Measurements from ENCODE around the gene CYP17A1.
"Not testable (repeated sequence)": the region's sequence is repeated elsewhere in the genome, so short reads cannot be mapped to it uniquely, and the experiment has no call there.

The CYP17A1 gene, protein sequence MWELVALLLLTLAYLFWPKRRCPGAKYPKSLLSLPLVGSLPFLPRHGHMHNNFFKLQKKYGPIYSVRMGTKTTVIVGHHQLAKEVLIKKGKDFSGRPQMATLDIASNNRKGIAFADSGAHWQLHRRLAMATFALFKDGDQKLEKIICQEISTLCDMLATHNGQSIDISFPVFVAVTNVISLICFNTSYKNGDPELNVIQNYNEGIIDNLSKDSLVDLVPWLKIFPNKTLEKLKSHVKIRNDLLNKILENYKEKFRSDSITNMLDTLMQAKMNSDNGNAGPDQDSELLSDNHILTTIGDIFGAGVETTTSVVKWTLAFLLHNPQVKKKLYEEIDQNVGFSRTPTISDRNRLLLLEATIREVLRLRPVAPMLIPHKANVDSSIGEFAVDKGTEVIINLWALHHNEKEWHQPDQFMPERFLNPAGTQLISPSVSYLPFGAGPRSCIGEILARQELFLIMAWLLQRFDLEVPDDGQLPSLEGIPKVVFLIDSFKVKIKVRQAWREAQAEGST

DNA sequence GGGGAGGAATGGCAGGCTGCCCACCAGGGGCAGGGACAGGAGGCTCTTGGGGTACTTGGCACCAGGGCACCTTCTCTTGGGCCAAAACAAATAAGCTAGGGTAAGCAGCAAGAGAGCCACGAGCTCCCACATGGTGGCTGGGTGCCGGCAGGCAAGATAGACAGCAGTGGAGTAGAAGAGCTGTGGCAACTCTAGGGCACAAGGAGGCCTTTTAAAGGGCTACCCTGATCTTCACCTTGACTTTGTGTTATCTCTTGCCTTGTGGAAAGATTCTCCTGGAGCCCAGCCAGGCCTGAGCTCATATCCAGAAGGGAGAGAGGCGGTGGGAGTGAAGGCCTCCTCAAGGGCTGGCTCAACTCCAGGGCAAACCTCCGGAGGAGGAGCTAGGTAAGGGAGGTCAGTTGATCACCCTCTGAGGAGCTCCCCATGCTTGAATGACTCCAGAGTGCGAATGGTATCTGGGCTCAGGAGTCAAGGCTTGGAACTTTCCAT is at the start of gene CYP17A1:
Gene CYP17A1, minus strand, starts transcription at position 184 of the 492 bp plus-strand sequence. Its CDS starts 52 bp downstream, at position 132.
- no peak for DNase-seq

DNA sequence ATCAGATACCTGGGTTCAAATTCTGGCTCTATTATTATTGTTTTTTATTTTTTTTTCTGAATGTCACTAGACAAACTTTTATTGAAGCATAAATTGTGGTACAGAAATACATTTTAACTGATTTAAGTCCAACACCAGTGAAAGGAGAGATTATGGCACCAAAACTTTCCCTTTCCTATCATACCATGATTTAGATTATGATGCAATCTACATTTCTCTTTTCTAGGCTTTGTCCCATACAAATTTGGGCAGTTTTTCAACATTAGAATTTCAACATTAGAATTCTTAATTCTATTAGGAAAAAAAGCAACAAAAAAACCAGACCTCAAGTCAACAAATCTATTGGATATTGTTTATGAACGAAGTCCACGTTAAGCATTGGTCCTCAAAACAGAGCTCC is 43.0 kb upstream of the CYP17A1 start:
- DNase-seq = no peak

GRCh38 chr10:102878629-102879028 is 41.4 kb upstream of the CYP17A1 start:
- no peak for DNase-seq

DNA sequence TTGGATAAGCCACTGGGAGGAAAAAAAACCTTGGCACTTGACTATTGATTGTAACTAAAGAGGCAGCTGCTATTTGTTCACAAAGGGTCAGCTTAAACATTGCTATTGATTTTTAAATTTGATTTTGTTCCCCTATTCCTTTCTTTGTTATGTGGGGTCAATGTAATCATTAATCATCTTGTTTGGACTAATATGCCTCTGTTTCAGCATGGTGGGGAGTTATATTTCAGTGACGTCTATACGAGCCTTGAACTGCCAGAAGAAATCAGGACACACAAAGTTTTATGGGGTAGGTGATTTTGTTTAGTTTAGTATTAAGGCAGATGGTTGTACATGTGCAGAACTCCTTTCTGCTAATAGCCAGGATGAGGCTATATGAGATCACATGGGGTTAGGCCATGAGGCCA is 39.5 kb upstream of the CYP17A1 start:
- DNase-seq = no peak

- no peak for DNase-seq
Observed at GRCh38 chr10:102872163-102872562, 35.0 kb upstream of the CYP17A1 start.

DNA sequence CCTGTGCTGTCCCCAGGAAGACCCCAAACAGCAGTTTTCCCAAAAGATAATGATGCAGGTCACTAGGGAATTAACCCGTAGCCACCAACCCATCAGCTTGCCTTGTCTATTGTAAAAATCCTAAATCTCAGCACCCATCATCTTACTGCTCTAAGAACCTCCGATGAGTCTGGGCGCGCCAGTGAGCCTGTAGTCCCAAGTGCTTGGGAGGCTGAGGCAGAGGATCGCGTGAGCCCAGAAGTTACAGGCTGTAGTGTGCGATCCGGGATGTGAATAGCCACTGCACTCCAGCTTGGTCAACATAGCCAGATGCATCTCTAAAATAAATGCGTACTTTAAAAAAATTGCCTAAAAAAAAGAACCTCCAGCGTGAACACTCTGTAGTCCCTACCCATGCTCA is 33.0 kb upstream of the CYP17A1 start:
- peak in 1 of 56 donors; percentile 0 for DNase-seq

GRCh38 chr10:102869258-102870198 is 32.3 kb upstream of the CYP17A1 start, which contains the start of gene AS3MT:
AS3MT (plus strand) TSS chr10:102869470; CDS start chr10:102869593, 123 bp downstream.
- peak in 20 of 56 donors; percentile 10 to 44 (median 26) for DNase-seq

- no peak for DNase-seq
Observed at GRCh38 chr10:102868911-102869257, 31.7 kb upstream of the CYP17A1 start.

DNA sequence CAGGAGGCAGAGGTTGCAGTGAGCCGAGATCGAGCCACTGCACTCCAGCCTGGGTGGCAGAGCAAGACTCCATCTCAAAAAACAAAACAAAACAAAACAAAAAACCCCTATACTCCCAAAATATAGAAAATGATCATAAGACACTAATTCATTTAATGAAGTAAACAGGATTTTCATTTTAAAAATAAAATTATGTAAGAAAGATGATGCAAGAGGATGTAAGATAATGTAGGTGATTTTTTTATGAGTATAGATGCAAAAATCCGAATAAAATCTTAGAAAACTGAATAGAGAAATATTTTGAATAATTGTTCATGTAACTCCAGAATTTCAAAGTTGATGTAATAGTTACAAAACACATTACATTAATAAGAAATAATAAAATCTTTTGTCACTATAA is 28.4 kb upstream of the CYP17A1 start:
- no peak for DNase-seq

- no peak for DNase-seq
Observed at GRCh38 chr10:102863660-102864059, 26.4 kb upstream of the CYP17A1 start.

DNA sequence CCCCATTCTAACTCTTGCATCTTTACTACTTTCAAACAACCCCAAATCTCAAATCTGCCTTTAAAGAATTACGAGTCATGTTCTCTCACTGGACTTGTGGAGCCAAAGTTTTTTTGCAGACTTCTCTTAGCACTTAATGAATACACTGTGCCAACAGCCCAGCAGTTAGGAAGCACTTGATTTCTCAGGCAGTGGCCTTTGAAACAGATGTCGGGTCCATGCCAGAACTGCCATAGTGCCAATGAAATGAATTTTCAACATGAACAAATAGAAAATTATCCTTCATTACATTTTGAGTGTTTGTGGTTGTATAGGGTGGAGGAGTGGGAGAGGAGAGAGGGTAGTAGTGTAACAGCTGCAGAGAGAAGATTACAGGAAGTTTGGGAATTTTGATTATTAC is 22.7 kb upstream of the CYP17A1 start:
- DNase-seq = no peak

- no peak for DNase-seq
Observed at GRCh38 chr10:102856758-102857424, 19.7 kb upstream of the CYP17A1 start.

GRCh38 chr10:102855731-102856436 is 18.7 kb upstream of the CYP17A1 start:
- DNase-seq = peak in 1 of 56 donors; percentile 7

- not testable (repeated sequence) for DNase-seq
Observed at GRCh38 chr10:102853237-102853636, 16.0 kb upstream of the CYP17A1 start.

DNA sequence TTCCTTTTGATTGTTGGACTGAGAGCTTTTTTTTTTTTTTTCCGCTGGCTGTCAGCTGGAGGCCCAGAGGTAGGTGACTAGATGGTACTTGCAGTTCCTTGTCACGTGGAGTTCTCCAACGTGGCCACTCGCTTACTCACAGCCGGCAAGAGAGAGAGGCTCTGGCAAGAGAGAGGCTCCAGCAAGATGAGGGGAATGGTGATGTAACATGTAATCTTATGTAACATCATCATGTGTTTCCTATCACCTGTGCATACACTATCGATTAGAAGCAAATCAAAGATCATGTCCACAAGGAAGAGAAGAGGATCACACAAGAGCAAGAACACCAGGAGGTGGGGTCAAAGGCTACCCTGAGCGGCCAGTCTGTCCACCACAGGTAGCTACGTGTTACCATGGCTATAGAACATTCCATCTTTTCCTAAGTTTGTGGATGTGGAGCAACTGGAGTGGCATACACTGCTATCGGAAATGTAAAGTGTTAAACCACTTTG is 12.9 kb upstream of the CYP17A1 start:
- no peak for DNase-seq

GRCh38 chr10:102845352-102845902 is 8.2 kb upstream of the CYP17A1 start:
- no peak for DNase-seq

GRCh38 chr10:102844190-102844776 is 7.1 kb upstream of the CYP17A1 start:
- not testable (repeated sequence) for DNase-seq

GRCh38 chr10:102843139-102843538 is 5.9 kb upstream of the CYP17A1 start:
- DNase-seq = not testable (repeated sequence)

DNA sequence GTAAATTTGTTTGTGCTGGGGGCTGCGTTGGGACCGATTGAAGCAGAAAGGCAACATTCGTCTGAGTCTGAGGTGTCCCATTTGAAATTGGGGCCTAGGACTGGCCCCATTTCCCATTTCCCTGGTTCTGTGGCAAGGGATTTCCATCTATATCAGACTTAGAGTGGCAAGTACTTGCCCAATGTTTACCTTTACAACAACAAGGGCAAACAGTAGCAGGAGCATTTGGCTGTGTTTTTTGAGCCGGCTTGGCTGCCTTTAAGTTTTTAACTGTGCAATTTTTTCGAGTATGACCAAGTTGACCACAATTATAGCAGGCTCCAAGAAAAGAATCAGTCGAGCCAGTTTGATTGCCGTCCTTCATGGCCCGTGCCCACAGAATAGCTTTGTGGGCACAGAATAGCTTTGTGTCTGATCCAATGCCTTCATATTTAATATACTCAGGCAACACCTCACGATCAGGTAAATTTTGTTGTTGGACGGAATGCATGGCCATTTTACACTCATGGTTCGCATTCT is 4.7 kb upstream of the CYP17A1 start:
- no peak for DNase-seq

All from nucleus accumbens (tissue), 56 donors.